NK-92 treated with Interleukin-12 subunit alpha and Interleukin-12 subunit beta, amount 100 ng/mL, for 24 hours (cell line): ENCODE measurements around the gene RECK.
"Not testable (repeated sequence)": the region's sequence is repeated elsewhere in the genome, so short reads cannot be mapped to it uniquely, and the experiment has no call there.

Experiments
- DNase-seq: peaks from one replicate; lab custom pipeline; 2025; lab: John Stamatoyannopoulos, UW

RECK gene

DNA sequence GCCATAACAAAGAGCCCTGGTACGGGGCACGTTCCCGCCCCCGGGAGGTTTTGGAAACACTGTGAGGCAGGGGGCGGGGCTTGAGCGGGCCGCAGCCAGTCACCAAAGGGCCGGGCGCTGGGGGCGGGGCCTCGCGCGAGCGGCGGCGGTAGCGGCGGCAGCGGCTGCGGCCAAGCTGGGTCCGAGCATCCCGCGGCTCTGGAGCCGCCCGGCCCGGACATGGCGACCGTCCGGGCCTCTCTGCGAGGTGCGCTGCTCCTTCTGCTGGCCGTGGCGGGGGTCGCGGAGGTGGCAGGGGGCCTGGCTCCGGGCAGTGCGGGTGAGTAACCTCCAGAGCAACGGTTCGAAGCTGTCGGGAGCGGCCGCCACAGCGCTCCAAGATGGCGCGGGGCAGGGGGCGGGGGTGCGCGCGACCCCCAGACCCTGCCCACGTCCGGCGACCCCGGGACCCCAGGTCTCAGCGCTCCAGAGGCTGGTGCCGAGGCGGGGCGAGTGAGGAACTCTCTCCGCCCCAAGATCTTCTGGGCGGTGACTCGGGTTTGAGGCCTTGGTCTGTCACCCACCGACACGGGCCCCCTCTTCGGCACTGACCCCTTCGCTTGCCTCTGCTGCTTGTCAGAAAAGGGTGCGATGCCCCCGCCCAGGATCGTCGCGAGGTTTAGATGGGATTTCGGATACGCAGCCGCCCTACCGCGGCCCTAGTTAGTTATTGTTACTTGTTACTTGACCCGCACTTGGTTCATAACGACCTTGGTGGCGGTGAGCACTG lies at the start of gene RECK:
Gene RECK (plus strand): TSS at position 134 of the 769 bp plus-strand sequence. CDS start 86 bp downstream, at position 220.
- peak; percentile 60 for DNase-seq

GRCh38 chr9:35990155-35990554 lies 46.6 kb upstream of the RECK start:
- DNase-seq: no peak

DNA sequence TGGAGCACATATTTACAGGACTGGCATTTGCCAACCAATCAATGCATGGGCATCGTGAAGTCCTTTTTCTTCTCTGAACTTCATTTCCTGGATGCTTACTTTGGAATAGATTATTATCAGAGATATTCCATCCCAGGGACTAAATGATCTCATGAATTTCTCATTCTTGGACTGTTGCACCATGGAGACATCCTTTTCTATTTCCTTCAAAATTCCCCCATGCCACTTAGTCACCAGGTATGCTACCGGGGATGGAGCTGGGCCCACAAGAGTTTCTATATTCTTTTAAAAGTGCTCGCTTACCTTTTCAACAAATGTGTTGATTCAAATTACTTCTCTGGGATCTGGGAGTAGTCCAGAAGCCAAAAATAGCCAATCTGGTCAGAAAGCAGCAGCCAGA lies 43.6 kb upstream of the RECK start:
- not testable (repeated sequence) for DNase-seq

DNA sequence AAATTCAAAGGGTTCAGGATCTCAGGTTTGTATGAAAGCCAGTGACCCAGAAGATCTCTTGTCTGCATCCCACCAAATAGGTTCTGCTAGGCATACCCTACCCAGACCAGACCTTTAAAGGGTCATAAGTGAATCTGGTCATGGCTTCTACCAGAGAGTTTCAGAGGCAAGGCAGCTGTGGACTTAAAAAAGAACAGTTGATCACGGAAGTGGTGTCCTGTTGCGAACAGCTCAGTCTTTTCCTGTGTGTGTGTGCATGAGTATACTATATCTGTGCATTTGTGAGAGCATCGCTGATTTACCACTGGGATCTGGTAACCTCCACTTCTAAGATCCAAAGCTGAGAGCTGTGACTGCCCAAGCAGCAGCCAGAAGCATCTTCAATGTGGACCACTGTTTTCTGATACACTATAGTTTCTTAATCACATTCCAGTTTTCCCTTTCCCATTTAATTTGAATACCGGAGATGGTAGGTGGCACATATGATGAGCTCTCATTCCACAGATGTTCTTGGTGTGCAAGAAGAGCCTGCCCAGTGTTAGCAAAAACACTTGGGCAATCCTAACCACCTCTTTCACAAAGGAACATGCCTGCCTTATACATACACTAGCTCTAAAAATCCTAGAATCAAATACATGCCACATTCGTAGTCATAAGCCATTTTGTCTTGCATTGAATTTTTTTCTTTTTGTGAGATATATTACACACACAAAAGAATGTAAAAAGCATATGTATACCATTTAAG lies 42.6 kb upstream of the RECK start:
- DNase-seq: no peak

GRCh38 chr9:35994959-35995358 lies 41.8 kb upstream of the RECK start:
- no peak for DNase-seq

- DNase-seq: no peak
Observed at GRCh38 chr9:35996358-35996970, 40.2 kb upstream of the RECK start.

DNA sequence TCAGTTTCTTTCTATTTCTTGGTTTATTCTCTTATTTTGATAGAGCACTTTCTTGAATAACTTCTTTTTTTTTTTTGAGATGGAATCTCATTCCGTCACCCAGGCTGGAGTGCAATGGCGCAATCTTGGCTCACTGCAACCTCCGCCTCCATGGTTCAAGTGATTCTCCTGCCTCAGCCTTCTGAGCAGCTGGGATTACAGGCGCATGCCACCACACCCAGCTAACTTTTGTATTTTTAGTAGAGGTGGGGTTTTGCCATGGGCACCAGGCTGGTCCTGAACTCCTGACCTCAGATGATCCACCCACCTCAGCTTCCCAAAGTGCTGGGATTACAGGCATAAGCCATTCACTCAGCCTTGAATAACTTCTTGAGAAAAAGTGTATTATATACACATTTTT lies 39.7 kb upstream of the RECK start:
- not testable (repeated sequence) for DNase-seq

DNA sequence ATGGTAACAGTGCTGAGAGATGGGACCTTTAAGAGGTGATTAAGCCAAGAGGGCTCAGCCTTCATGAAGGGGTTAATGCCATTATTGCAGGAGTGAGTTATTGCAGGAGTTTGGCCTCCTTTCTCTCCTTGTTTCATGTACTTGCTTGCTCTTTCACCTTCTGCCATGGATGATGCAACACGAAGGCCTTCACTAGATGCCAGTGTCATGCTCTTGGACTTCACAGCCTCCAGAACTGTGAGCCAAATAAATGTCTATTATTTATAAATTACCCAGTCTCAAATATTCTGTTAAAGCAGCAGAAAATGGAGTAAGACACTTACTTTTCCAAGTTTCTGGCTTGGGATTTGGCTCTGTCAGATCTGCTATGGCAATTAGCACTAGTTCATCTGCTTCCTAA lies 38.4 kb upstream of the RECK start:
- DNase-seq: no peak

GRCh38 chr9:36005891-36006290 lies 30.8 kb upstream of the RECK start:
- no peak for DNase-seq

DNA sequence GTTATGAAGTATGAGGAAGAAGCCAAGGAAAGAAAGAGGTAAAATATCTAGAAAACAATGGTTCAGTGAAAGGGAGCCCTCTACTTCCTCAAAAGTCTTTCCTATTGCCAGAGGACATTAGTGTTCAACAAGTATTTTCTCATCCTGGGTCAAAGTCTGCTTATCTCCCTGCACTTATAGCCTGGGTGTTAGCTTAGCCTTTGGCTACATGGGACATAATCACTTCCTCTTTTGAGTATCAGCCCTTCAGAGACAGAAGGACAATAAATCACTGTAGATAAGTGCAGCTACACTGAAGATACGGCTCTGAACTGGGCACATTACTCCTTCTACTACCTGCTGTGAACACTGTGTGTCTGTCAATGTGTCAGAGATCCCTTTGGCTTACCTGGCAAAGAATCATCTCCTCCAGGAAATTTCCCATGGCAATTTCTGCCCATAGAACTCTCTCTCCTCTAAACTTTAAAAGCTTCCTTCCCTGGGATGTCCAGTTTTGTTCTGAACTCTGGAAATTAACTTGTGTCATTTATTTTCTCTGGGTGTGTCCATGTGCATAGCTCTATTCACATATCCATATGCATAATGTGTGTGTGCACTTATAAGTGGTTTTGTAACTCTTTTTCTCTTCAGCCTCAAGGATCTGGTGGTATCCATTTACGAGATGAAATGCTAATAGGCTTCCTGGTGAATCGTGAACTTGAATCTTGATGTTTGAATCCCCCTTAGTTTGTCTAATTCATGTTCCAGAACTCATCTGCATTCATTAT lies 30.0 kb upstream of the RECK start:
- DNase-seq: no peak

GRCh38 chr9:36007316-36007708 lies 29.4 kb upstream of the RECK start:
- no peak for DNase-seq

DNA sequence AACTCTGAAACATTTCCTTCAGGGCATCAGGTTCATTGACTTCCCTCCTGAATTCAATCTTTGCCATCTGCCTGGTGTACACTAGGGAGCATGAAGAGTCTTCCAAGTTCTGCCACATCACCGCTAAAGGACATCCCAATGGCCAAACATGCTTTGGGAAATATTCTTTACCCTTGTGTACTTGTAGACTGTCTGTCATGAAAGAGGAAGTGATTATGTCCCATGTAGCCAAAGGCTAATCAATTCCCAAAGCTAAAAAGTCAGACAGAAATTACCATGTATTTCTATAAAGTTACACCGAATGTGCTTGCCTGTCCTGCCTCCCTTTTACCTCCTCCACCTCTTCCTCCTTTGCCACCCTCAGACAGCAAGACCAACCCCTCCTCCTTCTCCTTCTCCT lies 28.9 kb upstream of the RECK start:
- no peak for DNase-seq

- DNase-seq: peak; percentile 45
Observed at GRCh38 chr9:36008774-36009300, 27.9 kb upstream of the RECK start.

GRCh38 chr9:36011379-36011778 lies 25.3 kb upstream of the RECK start:
- no peak for DNase-seq

- no peak for DNase-seq
Observed at GRCh38 chr9:36017278-36017677, 19.4 kb upstream of the RECK start.

DNA sequence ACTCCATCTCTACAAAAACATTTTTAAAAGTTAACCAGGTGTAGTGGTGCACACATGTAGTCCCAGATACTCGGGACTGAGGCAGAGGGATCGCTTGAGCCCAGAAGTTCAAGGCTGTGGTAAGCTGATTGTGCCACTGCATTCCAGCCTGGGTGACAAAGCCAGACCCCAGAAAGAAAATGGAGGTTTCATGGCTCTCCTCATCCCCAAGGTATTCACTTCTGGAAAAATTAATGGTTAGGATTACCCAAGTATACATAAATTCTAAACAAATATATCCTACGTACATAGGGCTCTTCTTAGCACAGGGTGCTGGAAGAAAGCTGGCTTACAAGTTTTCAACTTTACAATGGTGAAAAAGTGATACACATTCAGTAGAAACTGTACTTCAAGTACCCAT lies 18.6 kb upstream of the RECK start:
- no peak for DNase-seq

DNA sequence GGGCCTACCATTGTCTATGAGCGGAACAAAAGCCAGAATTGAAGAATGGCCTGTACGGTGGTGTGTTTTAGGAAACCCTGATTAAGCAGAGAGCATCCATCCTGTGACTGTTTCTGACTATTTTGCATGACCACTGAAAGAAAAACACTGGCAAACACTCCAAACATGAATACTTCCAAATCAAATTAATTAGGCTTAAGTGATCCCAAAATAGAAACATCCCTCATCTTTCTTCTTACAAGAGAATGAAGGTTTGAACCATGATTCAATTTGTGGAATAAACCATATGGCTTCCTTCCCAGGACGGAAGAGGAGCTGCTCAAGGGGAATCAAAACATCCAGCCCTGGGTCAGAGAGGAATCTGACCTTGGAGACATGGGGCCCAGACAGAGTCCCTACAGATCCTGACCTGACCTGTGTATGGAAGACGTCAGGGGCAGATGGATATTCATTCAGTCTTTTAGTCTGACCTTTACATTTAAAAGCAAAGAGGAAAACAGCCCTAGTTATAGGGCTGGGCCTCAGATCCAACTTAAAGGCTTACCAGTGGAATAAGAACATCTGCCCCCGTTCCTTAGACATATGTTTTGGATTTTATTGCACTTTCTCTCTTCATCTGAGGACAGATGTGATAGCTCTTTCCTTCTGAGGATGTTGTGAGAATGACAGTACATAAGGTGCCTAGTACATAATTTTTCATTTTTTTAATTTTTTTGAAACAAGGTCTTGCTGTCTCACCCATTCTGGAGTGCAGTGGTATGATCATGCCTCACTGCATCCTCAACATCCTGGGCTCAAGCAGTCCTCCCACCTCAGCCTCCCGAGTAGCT lies 17.6 kb upstream of the RECK start:
- DNase-seq: no peak

DNA sequence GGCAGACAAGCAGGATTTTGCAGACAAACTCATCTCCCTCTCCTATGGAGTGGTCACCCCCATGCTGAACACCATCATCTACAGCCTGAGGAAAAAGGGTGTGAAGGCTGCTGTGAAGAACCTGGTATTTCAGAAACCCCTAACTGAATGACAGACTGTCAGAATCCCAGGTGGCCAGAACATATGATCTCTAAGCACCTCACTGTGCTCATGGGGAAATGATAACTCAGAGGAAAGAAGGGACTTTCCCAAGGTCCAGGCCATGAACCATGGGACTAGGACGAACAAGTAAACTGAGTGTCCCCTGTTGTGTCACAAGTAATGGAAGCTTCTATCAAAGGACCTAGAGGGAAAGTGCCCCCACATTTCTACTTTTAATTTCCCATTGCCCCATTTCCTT lies 14.7 kb upstream of the RECK start:
- DNase-seq: no peak

DNA sequence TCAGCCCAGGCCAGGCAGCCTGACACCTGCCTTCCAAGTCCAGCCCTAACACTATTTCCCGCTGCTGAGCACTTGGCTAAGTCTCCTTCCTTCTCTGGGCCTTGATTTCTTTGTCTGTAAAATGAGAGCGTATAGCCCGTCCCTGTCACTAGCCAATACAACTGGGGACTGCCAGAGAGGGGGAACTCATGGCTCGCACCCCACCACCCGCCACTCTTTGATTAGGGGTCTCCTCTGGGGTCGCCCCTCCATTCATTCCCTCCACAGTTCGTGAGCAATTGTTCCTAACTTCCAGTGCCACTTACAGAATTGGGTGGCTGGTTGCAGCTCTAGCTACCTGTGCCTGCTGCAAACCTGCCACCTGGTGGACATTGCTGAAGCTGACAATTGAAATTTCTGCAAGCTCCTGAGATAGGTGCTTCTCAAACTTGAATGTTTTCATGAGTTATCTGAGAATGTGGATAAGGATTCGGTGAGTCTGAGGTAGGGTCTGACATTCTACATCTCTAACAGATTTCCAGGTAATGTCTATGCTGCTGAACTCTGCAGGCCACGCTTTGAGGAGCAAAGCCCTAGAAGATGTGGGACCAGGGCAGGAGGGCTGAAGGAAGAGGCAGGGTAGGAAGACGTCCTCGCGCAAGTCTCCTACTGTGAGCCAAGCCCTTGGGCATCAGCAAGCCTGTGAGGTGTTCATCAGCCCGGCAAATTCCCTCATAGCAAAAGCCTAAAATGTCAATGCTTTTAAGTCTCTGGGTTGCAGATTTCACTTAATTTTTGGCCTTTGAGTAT lies 13.3 kb upstream of the RECK start:
- peak; percentile 44 for DNase-seq

GRCh38 chr9:36025746-36026145 lies 11.0 kb upstream of the RECK start:
- no peak for DNase-seq
